Activated T-helper 1 cell treated with anti-CD3 and anti-CD28 coated beads, Interleukin-2, amount 50 U/mL, for 16 hours (primary cell): Measurements from ENCODE around the gene CKS2.
"Not testable (repeated sequence)": the region's sequence is repeated elsewhere in the genome, so short reads cannot be mapped to it uniquely, and the experiment has no call there.

Source experiments
- DNase-seq, 2 donors: peaks; one replicate each; pipeline ENCODE4 v3.0.0-alpha.2; 2020; ENCODE audit warnings: low read depth in 1 of 2, low spot score in 1 of 2

CKS2 gene

DNA sequence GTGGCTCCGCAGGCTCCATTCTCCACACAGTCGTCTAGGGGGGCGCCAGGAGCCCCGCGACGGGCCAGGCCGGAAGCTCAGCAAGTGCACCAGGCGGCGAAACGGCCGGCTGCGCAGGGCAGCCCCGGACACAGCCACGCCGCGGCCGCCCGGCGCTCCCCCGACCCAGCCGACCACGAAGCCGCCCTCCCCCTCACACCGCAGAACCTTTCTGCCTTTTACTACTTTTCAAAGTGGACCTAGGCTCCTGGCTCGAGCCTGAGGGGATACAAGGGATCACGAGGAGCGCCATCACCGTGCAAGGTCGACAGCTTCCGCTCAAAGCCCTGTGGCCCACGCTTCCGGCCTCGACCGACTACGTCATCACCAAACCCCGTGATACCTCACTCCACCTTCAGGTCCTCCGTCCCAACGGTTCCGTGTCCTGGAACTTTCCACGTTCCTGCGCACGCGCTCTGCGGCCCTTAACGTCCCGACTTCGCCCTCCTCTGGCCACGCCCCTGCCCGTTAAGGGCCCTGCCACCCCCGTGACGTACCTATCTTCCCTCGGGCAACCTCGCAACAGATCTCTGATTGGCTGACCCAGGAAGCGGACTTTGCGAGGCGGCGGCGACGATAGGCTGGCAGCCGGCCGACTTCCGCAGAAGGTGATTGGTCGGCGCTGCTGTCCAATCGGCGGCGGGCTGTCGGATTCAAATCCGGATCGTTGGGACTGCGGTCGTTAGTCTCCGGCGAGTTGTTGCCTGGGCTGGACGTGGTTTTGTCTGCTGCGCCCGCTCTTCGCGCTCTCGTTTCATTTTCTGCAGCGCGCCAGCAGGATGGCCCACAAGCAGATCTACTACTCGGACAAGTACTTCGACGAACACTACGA is at the start of gene CKS2:
CKS2 (plus strand) TSS at position 721 of the 871 bp plus-strand sequence; CDS start at position 819, 98 bp downstream.
- peak; percentile 99 to 100 for DNase-seq

- DNase-seq: no peak
Observed at GRCh38 chr9:89273528-89274279, 37.3 kb upstream of the CKS2 start.

GRCh38 chr9:89274838-89275237 is 36.2 kb upstream of the CKS2 start:
- no peak for DNase-seq

GRCh38 chr9:89276040-89276439 is 35.0 kb upstream of the CKS2 start:
- not testable (repeated sequence) for DNase-seq

DNA sequence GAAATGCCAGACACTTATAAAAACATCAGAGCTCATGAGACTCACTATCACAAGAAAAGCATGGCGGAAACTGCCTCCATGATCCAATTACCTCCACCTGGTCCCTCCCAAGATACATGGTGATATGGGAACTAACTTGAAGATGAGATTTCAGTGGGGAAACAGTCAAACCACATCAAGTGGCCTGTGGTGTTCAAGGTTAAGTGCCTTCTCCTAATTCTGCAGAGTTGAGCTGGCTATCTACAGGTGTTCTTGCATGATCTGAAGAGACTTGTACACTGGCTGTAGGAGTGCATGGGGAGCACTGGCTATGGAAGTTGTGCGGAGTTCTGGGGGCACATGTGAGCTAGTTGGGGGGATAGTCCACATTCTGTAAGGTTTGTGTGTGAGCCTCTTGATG is 34.0 kb upstream of the CKS2 start:
- DNase-seq: no peak

DNA sequence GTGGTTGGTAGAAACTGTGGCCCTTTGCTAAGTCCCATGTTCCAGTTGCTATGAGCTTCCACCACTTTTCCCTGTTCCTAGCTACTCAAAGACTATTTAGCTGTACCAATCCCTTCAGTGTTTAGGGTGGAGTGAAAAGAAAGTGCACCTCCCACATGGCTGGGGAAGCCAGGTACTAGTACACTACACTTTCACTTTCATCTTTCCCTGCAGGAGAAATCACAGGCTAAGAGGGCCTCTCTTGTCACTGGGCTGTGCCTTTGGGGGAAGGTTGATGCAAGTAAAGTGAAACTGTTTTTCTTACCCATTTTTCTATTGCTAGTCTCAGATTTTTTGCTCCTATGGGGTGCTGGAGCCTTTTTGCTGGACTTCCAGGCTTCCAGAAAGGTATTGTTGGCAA is 33.5 kb upstream of the CKS2 start:
- DNase-seq: no peak

DNA sequence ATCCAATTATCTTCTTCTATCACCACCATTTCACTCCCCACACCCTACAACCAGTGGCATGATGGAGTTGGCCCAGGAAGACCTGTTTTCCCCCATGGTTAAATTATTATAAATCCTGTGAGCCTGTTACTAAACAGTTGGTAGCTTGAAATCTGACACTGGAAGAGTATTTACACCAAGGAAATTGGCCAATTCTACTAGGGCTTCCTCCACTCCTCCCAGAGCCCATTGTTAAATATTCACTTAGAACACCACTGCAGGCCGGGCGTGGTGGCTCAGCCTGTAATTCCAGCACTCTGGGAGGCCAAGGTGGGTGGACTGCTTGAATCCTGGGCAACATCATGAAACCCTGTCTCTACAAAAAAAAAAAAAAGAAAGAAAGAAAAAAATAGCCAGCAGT is 32.4 kb upstream of the CKS2 start:
- no peak for DNase-seq

DNA sequence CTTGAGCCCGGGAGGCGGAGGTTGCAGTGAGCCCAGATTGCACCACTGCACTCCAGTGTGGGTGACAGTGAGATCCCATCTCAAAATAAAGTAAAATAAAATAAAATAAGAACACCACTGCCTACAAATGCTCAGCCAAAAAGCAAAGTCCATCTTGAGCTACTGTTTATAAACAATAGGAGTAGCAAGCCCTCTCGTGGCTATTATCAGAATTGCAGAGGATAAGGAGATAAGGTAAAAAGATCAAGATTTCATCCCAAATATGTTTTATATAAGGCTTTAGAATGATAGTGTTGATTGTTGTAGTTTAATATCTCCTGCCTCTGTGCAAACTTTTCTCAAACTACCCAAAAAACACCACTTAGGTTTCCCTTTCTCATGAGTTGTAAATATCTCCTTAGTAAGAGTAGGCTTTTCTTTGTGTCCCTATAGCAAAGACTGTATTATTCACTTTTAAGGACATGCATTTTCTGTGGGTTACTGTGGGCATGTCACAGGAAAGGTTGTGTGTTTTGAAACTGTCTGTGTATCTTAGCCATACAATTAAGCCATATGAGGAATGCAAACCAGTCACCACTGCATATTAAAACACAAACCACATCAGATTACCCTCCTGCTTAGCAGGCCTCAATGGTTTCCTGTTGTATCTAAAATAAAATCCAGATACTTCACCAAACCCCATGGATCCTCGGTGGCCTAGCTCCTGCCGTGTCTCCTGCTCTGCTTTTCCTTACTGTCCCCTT is 31.8 kb upstream of the CKS2 start:
- no peak for DNase-seq

DNA sequence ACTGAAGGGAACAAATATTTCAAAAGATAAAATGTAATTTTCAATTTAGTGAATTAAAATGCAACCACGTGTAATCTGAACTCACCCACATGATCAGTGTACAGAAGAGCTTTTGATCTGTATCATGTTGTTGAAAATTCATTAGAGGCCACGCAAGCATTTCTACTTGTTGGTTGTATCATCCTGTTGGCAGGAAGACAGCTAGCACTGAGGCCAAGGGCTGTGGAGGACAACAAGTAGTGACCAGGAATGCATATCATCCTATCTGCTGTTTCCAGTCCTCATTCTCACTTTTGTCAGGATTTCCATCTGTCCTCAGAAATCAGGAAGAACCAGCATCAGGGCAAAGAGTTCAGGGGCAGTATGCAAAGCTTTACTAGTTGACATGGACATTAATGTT is 29.9 kb upstream of the CKS2 start:
- DNase-seq: no peak

DNA sequence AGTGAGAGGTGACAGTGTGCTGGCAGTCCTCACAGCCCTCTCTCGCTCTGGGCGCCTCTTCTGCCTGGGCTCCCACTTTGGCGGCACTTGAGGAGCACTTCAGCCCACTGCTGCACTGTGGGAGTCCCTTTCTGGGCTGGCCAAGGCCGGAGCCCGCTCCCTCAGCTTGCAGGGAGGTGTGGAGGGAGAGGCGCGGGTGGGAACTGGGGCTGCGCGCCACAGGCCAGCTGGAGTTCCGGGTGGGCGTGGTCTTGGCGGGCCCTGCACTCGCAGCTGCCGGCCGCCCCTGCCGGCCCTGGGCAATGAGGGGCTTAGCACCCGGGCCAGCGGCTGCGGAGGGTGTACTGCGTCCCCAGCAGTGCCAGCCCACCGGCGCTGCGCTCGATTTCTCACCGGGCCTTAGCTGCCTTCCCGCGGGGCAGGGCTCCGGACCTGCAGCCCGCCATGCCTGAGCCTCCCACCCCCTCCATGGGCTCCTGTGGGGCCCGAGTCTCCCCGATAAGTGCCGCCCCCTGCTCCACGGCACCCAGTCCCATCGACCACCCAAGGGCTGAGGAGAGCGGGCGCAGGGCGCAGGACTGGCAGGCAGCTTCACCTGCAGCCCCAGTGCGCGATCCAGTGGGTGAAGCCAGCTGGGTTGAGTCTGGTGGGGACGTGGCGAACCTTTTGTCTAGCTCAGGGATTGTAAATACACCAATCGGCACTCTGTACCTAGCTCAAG is 28.6 kb upstream of the CKS2 start:
- DNase-seq: not testable (repeated sequence)

- DNase-seq: no peak
Observed at GRCh38 chr9:89284076-89284475, 26.9 kb upstream of the CKS2 start.

DNA sequence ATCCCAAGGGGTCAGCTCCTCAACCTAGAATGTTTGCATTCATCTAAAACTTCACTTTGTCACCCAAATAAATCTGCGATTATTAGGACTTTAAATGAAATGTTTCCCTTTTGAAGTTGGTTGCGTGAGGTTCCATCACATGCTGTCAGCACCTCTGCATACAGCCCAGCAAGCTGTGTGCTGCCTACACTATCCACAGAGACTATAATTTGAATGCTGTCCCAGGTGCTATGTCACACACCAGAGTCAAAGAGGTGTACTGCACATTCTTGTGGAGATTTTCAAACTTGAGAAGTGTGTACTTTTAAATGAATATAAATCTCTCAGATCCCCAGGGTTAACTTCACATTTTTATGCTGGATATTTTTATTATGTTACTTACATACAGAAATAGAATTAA is 19.3 kb upstream of the CKS2 start:
- DNase-seq: no peak

DNA sequence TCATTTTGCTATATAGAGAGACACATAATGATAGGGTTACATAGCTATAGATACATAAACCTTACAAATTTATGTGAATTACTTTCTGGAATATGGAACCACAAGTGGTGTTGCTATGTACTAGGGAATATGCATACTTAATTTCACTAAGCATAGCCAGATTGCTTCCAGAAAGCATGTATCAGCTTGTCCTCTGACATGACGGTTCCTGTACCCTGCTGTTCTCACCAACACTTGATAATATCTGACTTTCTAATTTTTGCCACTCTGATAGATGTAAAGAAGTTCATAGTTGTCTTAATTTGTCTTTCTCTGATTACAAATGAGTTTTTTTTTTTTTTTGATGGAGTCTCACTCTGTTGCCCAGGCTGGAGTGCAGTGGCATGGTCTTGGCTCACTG is 18.0 kb upstream of the CKS2 start:
- no peak for DNase-seq

DNA sequence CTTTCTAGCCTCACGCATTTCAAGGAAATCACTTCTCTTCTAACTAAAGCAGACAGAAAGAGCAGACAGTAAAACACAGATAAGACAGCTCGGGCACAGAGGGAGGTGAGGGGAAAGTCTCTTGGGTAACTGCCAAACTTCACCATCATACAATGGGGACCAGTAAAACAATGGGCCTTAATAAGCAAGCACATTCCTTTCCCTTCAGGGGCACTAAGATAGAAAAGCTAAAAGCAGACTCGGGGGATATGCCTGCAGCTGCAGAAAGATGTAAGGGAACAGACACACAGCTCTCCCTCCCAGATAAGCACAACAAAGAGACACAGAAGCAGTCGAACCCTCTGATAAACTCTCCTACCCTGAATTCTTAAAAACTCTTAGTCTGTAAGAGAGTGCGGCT is 15.6 kb upstream of the CKS2 start:
- DNase-seq: no peak

- DNase-seq: not testable (repeated sequence)
Observed at GRCh38 chr9:89301996-89302395, 9.0 kb upstream of the CKS2 start.

- no peak for DNase-seq
Observed at GRCh38 chr9:89304020-89304833, 6.8 kb upstream of the CKS2 start.

DNA sequence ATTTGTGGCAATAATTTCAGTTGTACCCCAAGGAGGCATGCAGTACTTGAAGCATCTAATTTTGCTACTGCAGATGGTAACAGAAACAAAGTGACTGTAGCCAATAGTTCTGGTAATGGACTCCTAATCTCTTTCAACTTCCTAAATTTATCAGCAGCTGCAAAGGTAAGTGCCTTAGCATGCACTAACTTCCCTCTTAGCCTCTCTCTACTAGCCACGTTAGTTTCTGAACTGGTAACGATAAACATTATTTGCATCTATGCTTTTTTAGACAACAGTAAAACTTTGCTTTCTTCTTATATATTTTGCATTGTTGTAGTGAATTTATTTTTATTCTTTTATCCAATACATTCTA is 6.2 kb upstream of the CKS2 start:
- DNase-seq: no peak

GRCh38 chr9:89305868-89306267 is 5.1 kb upstream of the CKS2 start:
- no peak for DNase-seq

DNA sequence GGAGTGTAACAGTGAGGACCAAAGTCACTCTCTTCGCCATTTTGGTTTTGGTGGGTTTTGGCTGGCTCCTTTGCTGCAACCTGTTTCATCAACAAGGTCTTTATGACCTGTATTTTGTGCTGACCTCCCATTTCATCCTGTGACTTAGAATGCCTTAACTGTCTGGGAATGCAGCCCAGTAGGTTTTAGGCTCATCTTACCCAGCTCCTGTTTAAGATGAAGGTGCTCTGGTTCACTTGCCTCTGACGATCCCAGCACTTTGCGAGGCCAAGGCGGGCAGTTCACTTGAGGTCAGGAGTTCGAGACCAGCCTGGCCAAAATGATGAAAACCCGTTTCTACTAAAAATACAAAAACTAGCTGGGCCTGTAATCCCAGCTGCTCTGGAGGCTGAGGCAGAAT is 1.8 kb upstream of the CKS2 start:
- no peak for DNase-seq
